Measurements from ENCODE around the gene EIF4G1. TPM values are rescaled to one million over a fixed set of nuclear protein-coding genes. Genes with fewer than 3 reads are reported as not detected.
"Not testable (repeated sequence)": the region's sequence is repeated elsewhere in the genome, so short reads cannot be mapped to it uniquely, and the experiment has no call there.

The EIF4G1 gene, protein sequence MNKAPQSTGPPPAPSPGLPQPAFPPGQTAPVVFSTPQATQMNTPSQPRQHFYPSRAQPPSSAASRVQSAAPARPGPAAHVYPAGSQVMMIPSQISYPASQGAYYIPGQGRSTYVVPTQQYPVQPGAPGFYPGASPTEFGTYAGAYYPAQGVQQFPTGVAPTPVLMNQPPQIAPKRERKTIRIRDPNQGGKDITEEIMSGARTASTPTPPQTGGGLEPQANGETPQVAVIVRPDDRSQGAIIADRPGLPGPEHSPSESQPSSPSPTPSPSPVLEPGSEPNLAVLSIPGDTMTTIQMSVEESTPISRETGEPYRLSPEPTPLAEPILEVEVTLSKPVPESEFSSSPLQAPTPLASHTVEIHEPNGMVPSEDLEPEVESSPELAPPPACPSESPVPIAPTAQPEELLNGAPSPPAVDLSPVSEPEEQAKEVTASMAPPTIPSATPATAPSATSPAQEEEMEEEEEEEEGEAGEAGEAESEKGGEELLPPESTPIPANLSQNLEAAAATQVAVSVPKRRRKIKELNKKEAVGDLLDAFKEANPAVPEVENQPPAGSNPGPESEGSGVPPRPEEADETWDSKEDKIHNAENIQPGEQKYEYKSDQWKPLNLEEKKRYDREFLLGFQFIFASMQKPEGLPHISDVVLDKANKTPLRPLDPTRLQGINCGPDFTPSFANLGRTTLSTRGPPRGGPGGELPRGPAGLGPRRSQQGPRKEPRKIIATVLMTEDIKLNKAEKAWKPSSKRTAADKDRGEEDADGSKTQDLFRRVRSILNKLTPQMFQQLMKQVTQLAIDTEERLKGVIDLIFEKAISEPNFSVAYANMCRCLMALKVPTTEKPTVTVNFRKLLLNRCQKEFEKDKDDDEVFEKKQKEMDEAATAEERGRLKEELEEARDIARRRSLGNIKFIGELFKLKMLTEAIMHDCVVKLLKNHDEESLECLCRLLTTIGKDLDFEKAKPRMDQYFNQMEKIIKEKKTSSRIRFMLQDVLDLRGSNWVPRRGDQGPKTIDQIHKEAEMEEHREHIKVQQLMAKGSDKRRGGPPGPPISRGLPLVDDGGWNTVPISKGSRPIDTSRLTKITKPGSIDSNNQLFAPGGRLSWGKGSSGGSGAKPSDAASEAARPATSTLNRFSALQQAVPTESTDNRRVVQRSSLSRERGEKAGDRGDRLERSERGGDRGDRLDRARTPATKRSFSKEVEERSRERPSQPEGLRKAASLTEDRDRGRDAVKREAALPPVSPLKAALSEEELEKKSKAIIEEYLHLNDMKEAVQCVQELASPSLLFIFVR (N-terminal part only)
- 110 TPM for polyA plus RNA-seq (2013)

DNA sequence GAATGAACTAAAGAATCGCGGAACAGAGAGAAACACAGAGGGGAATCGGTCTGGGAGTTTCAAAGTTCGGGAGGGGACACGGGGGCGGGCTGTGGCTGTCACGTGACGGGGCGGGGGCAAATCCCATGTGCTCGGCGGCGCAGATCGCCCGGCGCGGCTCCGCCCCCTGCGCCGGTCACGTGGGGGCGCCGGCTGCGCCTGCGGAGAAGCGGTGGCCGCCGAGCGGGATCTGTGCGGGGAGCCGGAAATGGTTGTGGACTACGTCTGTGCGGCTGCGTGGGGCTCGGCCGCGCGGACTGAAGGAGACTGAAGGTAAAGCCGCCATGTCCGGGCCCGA is at the start of gene EIF4G1:
Gene EIF4G1 (plus strand): TSS at position 244 of the 337 bp plus-strand sequence. CDS start 1,191 bp downstream, outside the sequence.
- Histone ChIP-seq H3K9me3 (ENCODE audit: control extremely low read depth in 1 of 5, control insufficient read depth in 4 of 5, insufficient read depth in 2 of 5, low read depth in 1 of 5, low read length in 4 of 5) (no peaks in the 10 kb centered on the region), H3K36me3 (ENCODE audit: control insufficient read depth in 4 of 4, insufficient read depth in 4 of 4, low read length in 3 of 4) (peaks cover 0 to 29% (median 15%) of the 10 kb centered on the region in 4 experiments), H3K4me3 (ENCODE audit: control insufficient read depth in 1 of 7, extremely low read depth in 1 of 7, insufficient read depth in 4 of 7, low read depth in 2 of 7, low read length in 6 of 7) (peak within 1 kb of the TSS; percentile 35 to 85 (median 70)), H3K4me1 (ENCODE audit: control extremely low read depth in 1 of 4, control insufficient read depth in 4 of 4, insufficient read depth in 4 of 4, low read length in 3 of 4) (peaks cover 0 to 39% (median 29%) of the 10 kb centered on the region in 4 experiments), H3K27me3 (replicated peaks in 2 of 5; ENCODE audit: control insufficient read depth in 4 of 5, insufficient read depth in 5 of 5, low read length in 4 of 5) (no peaks in the 10 kb centered on the region), H3K27ac (ENCODE audit: insufficient read depth in 1 of 2, low read depth in 1 of 2, low read length in 2 of 2, poor library complexity in 1 of 2, severe bottlenecking in 2 of 2) (peak within 1 kb of the TSS; percentile 86 to 95)
- WGBS (ENCODE audit: insufficient coverage): 0% methylated on average over 17 of the region's 40 CpGs
- ChIA-PET CTCF (no interaction called here), POLR2A (no interaction called here)
- DNase-seq: peak; percentile 94 to 96 (median 96)

- peaks cover 7 to 52% (median 12%) of the 10 kb centered on the region in 5 experiments for H3K27me3 ChIP-seq (replicated peaks in 2 of 5; ENCODE audit: control insufficient read depth in 4 of 5, insufficient read depth in 5 of 5, low read length in 4 of 5)
- CTCF ChIA-PET; DNase-seq; H3K27ac ChIP-seq (ENCODE audit: insufficient read depth in 1 of 2, low read depth in 1 of 2, low read length in 2 of 2, poor library complexity in 1 of 2, severe bottlenecking in 2 of 2); H3K36me3 ChIP-seq (ENCODE audit: control insufficient read depth in 4 of 4, insufficient read depth in 4 of 4, low read length in 3 of 4); H3K9me3 ChIP-seq (ENCODE audit: control extremely low read depth in 1 of 5, control insufficient read depth in 4 of 5, insufficient read depth in 2 of 5, low read depth in 1 of 5, low read length in 4 of 5); H3K4me1 ChIP-seq (ENCODE audit: control extremely low read depth in 1 of 4, control insufficient read depth in 4 of 4, insufficient read depth in 4 of 4, low read length in 3 of 4); H3K4me3 ChIP-seq (ENCODE audit: control insufficient read depth in 1 of 7, extremely low read depth in 1 of 7, insufficient read depth in 4 of 7, low read depth in 2 of 7, low read length in 6 of 7); POLR2A ChIA-PET: not testable (repeated sequence)
- WGBS (ENCODE audit: insufficient coverage): no CpG with 5 or more reads among the region's 1 CpG
Measured at GRCh38 chr3:184267249-184267648, 47.2 kb upstream of the EIF4G1 start.

GRCh38 chr3:184272269-184272668 is 42.1 kb upstream of the EIF4G1 start:
- Histone ChIP-seq H3K4me3 (ENCODE audit: control insufficient read depth in 1 of 7, extremely low read depth in 1 of 7, insufficient read depth in 4 of 7, low read depth in 2 of 7, low read length in 6 of 7) (no peak overlapping the region), H3K27me3 (replicated peaks in 2 of 5; ENCODE audit: control insufficient read depth in 4 of 5, insufficient read depth in 5 of 5, low read length in 4 of 5) (peaks cover 10 to 58% (median 13%) of the 10 kb centered on the region in 5 experiments), H3K4me1 (ENCODE audit: control extremely low read depth in 1 of 4, control insufficient read depth in 4 of 4, insufficient read depth in 4 of 4, low read length in 3 of 4) (peaks cover 0 to 7% (median under 1%) of the 10 kb centered on the region in 4 experiments), H3K9me3 (ENCODE audit: control extremely low read depth in 1 of 5, control insufficient read depth in 4 of 5, insufficient read depth in 2 of 5, low read depth in 1 of 5, low read length in 4 of 5) (peaks cover 0 to 4% (median 0%) of the 10 kb centered on the region in 5 experiments), H3K27ac (ENCODE audit: insufficient read depth in 1 of 2, low read depth in 1 of 2, low read length in 2 of 2, poor library complexity in 1 of 2, severe bottlenecking in 2 of 2) (no peak overlapping the region), H3K36me3 (ENCODE audit: control insufficient read depth in 4 of 4, insufficient read depth in 4 of 4, low read length in 3 of 4) (no peaks in the 10 kb centered on the region)
- DNase-seq: no peak
- POLR2A ChIA-PET: interaction anchor here (0.6 kb wide), 1 partner anchor 466 kb away, joined by 5 read pairs; no protein-coding TSS in a partner anchor
- CTCF ChIA-PET: interaction anchor here (2.7 kb wide), 1 partner anchor 10 kb away, joined by 6 read pairs; no protein-coding TSS in a partner anchor
- 71% methylated on average over 1 of the region's 1 CpG for WGBS (ENCODE audit: insufficient coverage)

DNA sequence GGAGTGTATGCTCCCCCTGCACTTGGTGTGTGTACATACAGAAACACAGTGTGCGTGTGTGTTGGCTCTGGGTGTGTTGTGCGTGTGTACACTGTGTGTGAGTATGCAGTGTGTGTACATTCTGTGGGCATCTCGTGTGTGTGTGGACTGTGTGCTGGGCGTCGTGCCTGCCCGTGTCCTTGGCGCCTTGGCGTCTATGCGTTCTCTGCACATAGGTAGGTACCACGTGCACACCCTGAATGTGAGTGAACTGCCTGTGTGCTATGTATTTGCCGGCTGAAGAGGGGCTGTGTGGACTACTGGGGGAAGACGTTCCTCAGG is 39.1 kb upstream of the EIF4G1 start:
- Histone ChIP-seq H3K4me3 (ENCODE audit: control insufficient read depth in 1 of 7, extremely low read depth in 1 of 7, insufficient read depth in 4 of 7, low read depth in 2 of 7, low read length in 6 of 7) (no peak overlapping the region), H3K9me3 (ENCODE audit: control extremely low read depth in 1 of 5, control insufficient read depth in 4 of 5, insufficient read depth in 2 of 5, low read depth in 1 of 5, low read length in 4 of 5) (peaks cover 0 to 4% (median 0%) of the 10 kb centered on the region in 5 experiments)

DNA sequence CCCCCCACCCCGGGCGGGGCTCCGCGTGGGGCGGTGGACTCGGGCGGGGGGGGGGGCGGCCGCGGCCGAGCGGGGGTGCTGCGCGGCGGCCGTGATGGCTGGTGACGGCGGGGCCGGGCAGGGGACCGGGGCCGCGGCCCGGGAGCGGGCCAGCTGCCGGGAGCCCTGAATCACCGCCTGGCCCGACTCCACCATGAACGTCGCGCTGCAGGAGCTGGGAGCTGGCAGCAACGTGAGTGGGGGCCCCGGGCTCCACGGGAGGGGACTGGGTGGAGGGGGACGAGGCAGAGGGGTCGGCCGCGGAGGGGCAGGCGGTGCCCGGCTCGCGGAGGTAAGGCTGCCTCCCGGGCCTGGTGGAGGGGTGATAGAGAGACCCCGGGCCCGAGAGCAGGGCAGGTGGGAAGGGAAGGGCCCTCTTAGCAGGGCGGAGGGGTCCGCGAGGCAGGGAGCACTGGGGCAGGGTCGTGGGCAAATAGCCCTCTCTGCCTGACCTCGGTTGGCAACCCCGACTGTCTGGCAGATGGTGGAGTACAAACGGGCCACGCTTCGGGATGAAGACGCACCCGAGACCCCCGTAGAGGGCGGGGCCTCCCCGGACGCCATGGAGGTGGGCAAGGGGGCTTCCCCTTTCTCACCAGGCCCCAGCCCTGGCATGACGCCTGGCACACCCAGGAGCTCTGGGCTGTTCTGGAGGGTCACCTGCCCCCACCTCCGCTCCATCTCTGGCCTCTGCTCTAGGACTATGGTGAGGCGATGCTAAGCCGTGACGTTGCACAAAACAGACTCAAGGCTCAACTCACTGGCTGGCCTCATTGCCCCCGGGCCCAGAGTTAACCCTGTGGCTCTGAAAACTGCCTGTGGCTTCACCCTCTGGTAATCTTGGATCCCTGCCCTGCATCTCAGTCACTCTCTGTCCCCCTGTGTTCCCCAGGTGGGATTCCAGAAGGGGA is 38.2 kb upstream of the EIF4G1 start, which contains the start of gene ECE2:
Gene ECE2 (plus strand): TSS at position 62 of the 950 bp plus-strand sequence. CDS start 132 bp downstream, at position 194.
- ChIA-PET CTCF (no interaction called here), POLR2A (no interaction called here)
- H3K36me3 ChIP-seq (ENCODE audit: control insufficient read depth in 4 of 4, insufficient read depth in 4 of 4, low read length in 3 of 4): no peaks in the 10 kb centered on the region
- peaks cover 8 to 56% (median 19%) of the 10 kb centered on the region in 5 experiments for H3K27me3 ChIP-seq (replicated peaks in 2 of 5; ENCODE audit: control insufficient read depth in 4 of 5, insufficient read depth in 5 of 5, low read length in 4 of 5)
- H3K9me3 ChIP-seq (ENCODE audit: control extremely low read depth in 1 of 5, control insufficient read depth in 4 of 5, insufficient read depth in 2 of 5, low read depth in 1 of 5, low read length in 4 of 5): peaks cover 0 to 4% (median 0%) of the 10 kb centered on the region in 5 experiments
- no peak for DNase-seq
- peaks cover 0 to 7% (median under 1%) of the 10 kb centered on the region in 4 experiments for H3K4me1 ChIP-seq (ENCODE audit: control extremely low read depth in 1 of 4, control insufficient read depth in 4 of 4, insufficient read depth in 4 of 4, low read length in 3 of 4)
- H3K27ac ChIP-seq (ENCODE audit: insufficient read depth in 1 of 2, low read depth in 1 of 2, low read length in 2 of 2, poor library complexity in 1 of 2, severe bottlenecking in 2 of 2): no peak within 1 kb of the TSS
- WGBS (ENCODE audit: insufficient coverage): 16% methylated on average over 50 of the region's 65 CpGs
- H3K4me3 ChIP-seq (ENCODE audit: control insufficient read depth in 1 of 7, extremely low read depth in 1 of 7, insufficient read depth in 4 of 7, low read depth in 2 of 7, low read length in 6 of 7): no peak within 1 kb of the TSS

More for the DNA sequence above, 39.1 kb upstream of the EIF4G1 start:
- Histone ChIP-seq H3K4me1 (ENCODE audit: control extremely low read depth in 1 of 4, control insufficient read depth in 4 of 4, insufficient read depth in 4 of 4, low read length in 3 of 4) (peaks cover 0 to 7% (median under 1%) of the 10 kb centered on the region in 4 experiments), H3K36me3 (ENCODE audit: control insufficient read depth in 4 of 4, insufficient read depth in 4 of 4, low read length in 3 of 4) (no peaks in the 10 kb centered on the region), H3K27me3 (replicated peaks in 2 of 5; ENCODE audit: control insufficient read depth in 4 of 5, insufficient read depth in 5 of 5, low read length in 4 of 5) (peaks cover 8 to 56% (median 19%) of the 10 kb centered on the region in 5 experiments), H3K27ac (ENCODE audit: insufficient read depth in 1 of 2, low read depth in 1 of 2, low read length in 2 of 2, poor library complexity in 1 of 2, severe bottlenecking in 2 of 2) (no peak overlapping the region)
- ChIA-PET CTCF (no interaction called here), POLR2A (no interaction called here)
- DNase-seq: no peak
- WGBS (ENCODE audit: insufficient coverage): 71% methylated on average over 7 of the region's 12 CpGs

GRCh38 chr3:184277366-184277765 is 37.0 kb upstream of the EIF4G1 start:
- H3K4me3 ChIP-seq (ENCODE audit: control insufficient read depth in 1 of 7, extremely low read depth in 1 of 7, insufficient read depth in 4 of 7, low read depth in 2 of 7, low read length in 6 of 7): no peak overlapping the region
- peaks cover 0 to 4% (median 0%) of the 10 kb centered on the region in 5 experiments for H3K9me3 ChIP-seq (ENCODE audit: control extremely low read depth in 1 of 5, control insufficient read depth in 4 of 5, insufficient read depth in 2 of 5, low read depth in 1 of 5, low read length in 4 of 5)
- no peaks in the 10 kb centered on the region for H3K36me3 ChIP-seq (ENCODE audit: control insufficient read depth in 4 of 4, insufficient read depth in 4 of 4, low read length in 3 of 4)
- CTCF ChIA-PET: no interaction called here
- no peak for DNase-seq
- POLR2A ChIA-PET: no interaction called here
- H3K4me1 ChIP-seq (ENCODE audit: control extremely low read depth in 1 of 4, control insufficient read depth in 4 of 4, insufficient read depth in 4 of 4, low read length in 3 of 4): peaks cover 0 to 7% (median under 1%) of the 10 kb centered on the region in 4 experiments
- no peak overlapping the region for H3K27ac ChIP-seq (ENCODE audit: insufficient read depth in 1 of 2, low read depth in 1 of 2, low read length in 2 of 2, poor library complexity in 1 of 2, severe bottlenecking in 2 of 2)
- WGBS (ENCODE audit: insufficient coverage): 93% methylated on average over 6 of the region's 6 CpGs
- H3K27me3 ChIP-seq (replicated peaks in 2 of 5; ENCODE audit: control insufficient read depth in 4 of 5, insufficient read depth in 5 of 5, low read length in 4 of 5): peaks cover 8 to 55% (median 17%) of the 10 kb centered on the region in 5 experiments
